Adipose tissue (tissue), 3 donors: Measurements from ENCODE around the gene HYLS1. TPM values are rescaled to one million over a fixed set of nuclear protein-coding genes. Genes with fewer than 3 reads are reported as not detected.

Source experiments
- H3K27ac ChIP-seq: one replicate; pipeline ENCODE4 v1.5.1; 2013; ENCODE audit warnings: low read depth, low read length
- WGBS, 3 donors: extraction: QIAGEN DNeasy Blood & Tissue Kit; methylation state at CpG; one replicate each; pipeline ENCODE4 v1.1.7; 2013; 5-methylcytosine and 5-hydroxymethylcytosine counted together
- polyA plus RNA-seq, 3 donors: library from polyadenylated mRNA; stranded (reverse); fragments of 200-250 nt; gene quantifications; one replicate each; pipeline ENCODE4 v1.2.3, GENCODE V29; 2013
- donor health status: healthy with polysubstance abuse.
- donor health status: Bipolar disorder and iron deficiency.
- donor health status: healthy.

Gene HYLS1
- polyA plus RNA-seq, 3 donors: 1.1 to 2.6 (median 2.0) TPM

- no peak overlapping the region for H3K27ac ChIP-seq
- 82 to 84% (median 83%) methylated on average over 13 of the region's 13 CpGs for WGBS, 3 donors
Observed at GRCh38 chr11:125944350-125945010, 57.0 kb downstream of the HYLS1 start.

- WGBS, 3 donors: 62 to 77% (median 75%) methylated on average over 15 of the region's 15 CpGs
- no peak overlapping the region for H3K27ac ChIP-seq
Observed at GRCh38 chr11:125945011-125945796, 57.7 kb downstream of the HYLS1 start.

DNA sequence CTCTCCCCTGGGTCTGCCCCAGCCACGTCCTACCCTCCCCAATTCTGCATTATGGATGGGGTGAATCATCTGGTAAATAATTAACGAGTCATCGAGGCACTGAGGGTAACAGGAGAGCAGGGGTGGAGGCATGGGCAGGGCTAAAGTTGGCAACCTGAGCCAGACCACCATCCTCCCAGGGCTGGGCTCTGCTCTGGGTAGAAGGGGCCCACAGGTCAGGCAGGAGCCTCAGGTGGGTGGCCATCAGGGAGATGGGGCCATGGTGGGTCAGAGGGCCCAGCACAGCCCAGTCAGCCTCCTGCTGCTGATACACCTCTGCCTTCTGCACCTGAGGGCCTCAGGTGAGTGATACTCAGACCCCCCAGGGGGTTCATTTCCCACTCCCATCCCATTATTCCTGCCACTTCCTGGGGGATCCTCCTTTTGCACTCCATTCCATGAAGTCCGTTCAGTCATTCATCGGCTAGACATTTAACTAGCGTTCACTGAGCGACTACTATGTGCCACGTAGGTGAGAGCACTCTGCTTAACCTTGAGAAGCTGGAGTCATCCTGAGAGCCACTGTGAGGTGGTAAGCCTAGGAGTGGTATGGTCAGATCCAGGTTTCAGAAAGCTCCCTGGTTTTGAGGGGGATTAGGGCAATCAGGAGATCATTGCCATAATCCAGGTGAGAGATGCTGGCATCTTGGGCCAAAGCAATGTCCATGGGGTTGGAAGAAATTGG, 58.5 kb downstream of the HYLS1 start, which contains the start of gene VSIG10L2:
TSS of gene VSIG10L2 (plus strand) at position 248 of the 724 bp plus-strand sequence. CDS start at position 260, 12 bp downstream.
- no peak within 1 kb of the TSS for H3K27ac ChIP-seq
- WGBS, 3 donors: 76 to 89% (median 86%) methylated on average over 8 of the region's 8 CpGs

DNA sequence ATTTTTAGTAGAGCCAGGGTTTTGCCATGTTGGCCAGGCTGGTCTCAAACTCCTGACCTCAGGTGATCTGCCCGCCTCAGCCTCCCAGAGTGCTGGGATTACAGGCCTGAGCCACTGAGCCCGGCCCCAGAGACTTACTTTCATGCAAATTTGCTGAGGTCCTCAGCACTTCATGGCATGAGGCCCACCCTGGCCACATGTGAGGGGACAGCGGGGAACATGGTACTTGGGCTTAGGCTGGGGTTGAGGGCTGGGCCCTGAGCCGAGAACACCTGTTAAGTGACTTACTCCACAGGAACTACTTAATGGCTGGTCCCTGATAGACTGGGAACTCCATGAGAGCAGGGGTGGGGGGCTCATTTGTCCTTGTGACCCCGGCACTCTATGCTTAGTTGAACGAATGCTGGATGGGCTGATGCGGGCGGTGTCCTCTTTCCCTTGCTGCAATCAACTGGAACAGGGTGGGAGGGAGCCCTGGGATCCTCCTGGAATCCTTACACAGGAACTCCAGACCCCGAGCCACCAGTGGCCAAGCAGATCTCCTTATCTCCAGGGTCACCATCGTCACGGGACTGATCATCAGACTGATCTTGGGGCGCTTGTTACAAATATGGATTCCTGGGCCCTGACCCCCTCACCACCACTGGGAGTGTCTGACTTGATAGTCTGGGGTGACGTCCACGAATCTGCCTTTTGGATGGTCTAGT, 59.4 kb downstream of the HYLS1 start:
- whole genome bisulfite sequencing, 3 donors: 91 to 94% (median 91%) methylated on average over 14 of the region's 14 CpGs
- no peak overlapping the region for H3K27ac ChIP-seq

DNA sequence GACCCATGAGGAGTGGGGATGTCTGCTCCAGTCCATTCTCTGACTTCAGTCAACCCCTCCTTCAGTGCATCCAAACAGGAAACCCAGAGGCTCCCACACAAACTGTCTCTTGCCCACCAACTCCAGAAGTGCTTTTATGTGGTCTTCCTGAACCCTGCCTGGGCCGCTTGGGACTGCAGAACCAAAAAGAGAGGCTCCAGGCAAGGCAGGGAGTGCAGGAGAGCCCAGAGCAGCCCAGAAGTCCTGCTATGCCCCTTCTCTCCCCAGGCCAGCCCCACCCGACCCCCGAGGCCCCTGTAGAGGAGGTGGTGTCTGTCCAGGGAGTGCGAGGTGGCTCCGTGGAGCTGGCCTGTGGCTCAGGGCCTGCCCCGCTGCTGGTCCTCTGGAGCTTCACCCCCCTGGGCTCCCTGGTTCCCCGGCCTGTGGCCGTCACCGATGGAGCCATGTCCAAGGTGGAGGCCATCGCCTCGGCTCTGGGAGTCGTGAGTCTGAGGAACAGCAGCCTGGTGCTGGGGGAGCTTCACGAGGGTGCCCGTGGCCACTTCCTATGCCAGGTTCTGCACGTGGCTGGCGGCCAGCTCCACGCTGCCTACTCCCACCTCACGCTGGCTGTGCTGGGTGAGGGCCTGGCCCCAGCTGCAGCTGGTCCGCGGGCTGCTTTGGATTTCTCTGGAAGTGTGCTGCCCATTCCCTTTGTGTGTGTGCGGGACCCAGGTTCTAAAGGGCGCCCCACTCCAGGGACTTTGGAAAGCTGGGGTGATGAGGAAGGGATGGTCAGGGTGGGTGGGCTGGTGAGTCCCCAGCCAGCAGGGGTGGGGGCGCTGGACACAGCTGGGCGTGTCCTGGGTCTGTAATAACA, 60.2 kb downstream of the HYLS1 start:
- no peak overlapping the region for H3K27ac ChIP-seq
- WGBS, 3 donors: 86 to 87% (median 86%) methylated on average over 23 to 24 of the region's 24 CpGs

GRCh38 chr11:125948278-125949051, 61.0 kb downstream of the HYLS1 start:
- WGBS, 3 donors: 74 to 85% (median 82%) methylated on average over 23 of the region's 23 CpGs
- no peak overlapping the region for H3K27ac ChIP-seq

DNA sequence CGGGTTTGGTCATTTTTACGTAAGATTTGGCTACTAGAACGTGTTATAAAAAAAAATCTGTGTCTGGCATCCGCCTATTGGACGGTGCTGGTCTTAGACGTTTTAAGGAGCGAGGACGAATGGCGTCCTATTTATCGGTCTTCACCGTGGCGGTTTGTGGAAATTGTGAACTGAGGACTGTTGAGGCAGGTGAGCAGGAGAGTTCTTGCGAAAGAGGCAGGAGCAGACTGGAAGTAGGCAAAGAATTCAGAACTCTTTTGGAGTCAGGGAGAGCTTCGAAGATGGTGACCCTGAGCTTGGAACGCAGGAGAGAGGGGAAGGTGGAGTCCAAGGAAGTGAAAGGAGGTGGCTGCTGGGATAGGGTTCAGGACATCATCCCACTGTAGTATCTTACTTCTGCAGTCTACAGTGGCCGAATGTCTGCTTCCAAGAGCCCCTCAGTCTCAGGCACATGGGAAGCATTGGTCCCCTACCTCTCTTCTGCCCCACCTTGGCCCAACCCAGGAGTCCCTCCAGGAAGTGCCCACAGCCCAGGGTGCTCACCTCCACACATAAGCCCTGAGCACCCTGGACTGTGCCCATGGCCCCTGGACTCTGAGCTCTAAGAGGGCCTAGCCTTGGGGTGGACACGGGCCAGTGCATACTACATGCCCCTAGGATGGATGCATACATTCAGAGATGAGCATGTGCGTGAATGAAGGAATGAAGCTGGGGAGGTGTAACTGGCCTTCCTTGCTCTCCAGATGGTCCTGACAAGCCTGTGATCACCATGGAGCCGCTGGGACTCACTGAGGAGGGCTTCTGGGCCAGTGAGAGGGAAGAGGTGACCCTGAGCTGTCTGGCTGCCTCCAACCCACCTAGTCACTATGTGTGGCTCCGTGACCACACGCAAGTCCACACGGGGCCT, 62.1 kb downstream of the HYLS1 start:
- WGBS, 3 donors: 91 to 92% (median 92%) methylated on average over 22 of the region's 22 CpGs
- no peak overlapping the region for H3K27ac ChIP-seq

GRCh38 chr11:125950178-125950490, 62.7 kb downstream of the HYLS1 start:
- WGBS, 3 donors: 92 to 95% (median 93%) methylated on average over 11 of the region's 11 CpGs
- no peak overlapping the region for H3K27ac ChIP-seq

Other genes starting within 250 kb of the HYLS1 start
- not detected for gene ACRV1, start 206.8 kb upstream of the HYLS1 start, polyA plus RNA-seq
- not detected for gene PATE1, start 141.4 kb upstream of the HYLS1 start, polyA plus RNA-seq
- gene PATE2, start 108.8 kb upstream of the HYLS1 start, polyA plus RNA-seq: not detected
- not detected for gene PATE3, start 99.5 kb upstream of the HYLS1 start, polyA plus RNA-seq
- gene PATE4, start 54.4 kb upstream of the HYLS1 start, polyA plus RNA-seq: not detected
- 10 to 100 TPM in 1 of 3 donors, 1 to 10 TPM in 2; 8.6 to 12.2 (median 8.9) TPM for gene PUS3, start 15.5 kb downstream of the HYLS1 start, polyA plus RNA-seq
- under 1 TPM; 0.06 to 0.34 (median 0.26) TPM for gene DDX25, start 16.8 kb downstream of the HYLS1 start, polyA plus RNA-seq
- under 1 TPM; 0.02 to 0.45 (median 0.13) TPM for gene VSIG10L2, start 58.4 kb downstream of the HYLS1 start, polyA plus RNA-seq
- 1 to 10 TPM; 1.3 to 7.3 (median 4.2) TPM for gene CDON, start 175.2 kb downstream of the HYLS1 start, polyA plus RNA-seq